A673 (cell line): Measurements from ENCODE around the gene SVIL.
"Not testable (repeated sequence)": the region's sequence is repeated elsewhere in the genome, so short reads cannot be mapped to it uniquely, and the experiment has no call there.

Experiments used
- CTCF ChIP-seq: fragments of 300-800, 200-600 bp; sonication (generic); conservative IDR thresholded peaks from 2 replicates; pipeline ENCODE4 v1.5.1; 2017; ENCODE audit warnings: low read depth, mild to moderate bottlenecking, antibody characterized with exemption, low read length, moderate library complexity, mixed read lengths
- EZH2 ChIP-seq: fragments of 200-600 bp; sonication (generic); IDR thresholded peaks from 2 replicates; pipeline ENCODE4 v1.6.1; 2017; ENCODE audit warnings: borderline replicate concordance, low read depth, mild to moderate bottlenecking, mixed read lengths, antibody characterized with exemption, low read length; ENCODE audit not compliant: poor library complexity, severe bottlenecking

- TF ChIP-seq CTCF, EZH2: not testable (repeated sequence)
These were observed 20.5 kb downstream of the SVIL start for GRCh38 chr10:29614289-29614688.
